ENCODE data around the gene HNRNPA0. TPM values are rescaled to one million over a fixed set of nuclear protein-coding genes. Genes with fewer than 3 reads are reported as not detected.

HNRNPA0 gene
- total RNA-seq, 1 donor from 2014 or later = 12.1 TPM

GRCh38 chr5:137734962-137735554 lies 19.1 kb downstream of the HNRNPA0 start:
- intact Hi-C loops (cut with DNase I) = no loop called here
- peak; percentile 59 for ATAC-seq (ENCODE audit: poor library complexity)
- DNase-seq = peak; percentile 51

- DNase-seq = no peak
- intact Hi-C loops (cut with DNase I) = no loop called here
- no peak for ATAC-seq (ENCODE audit: poor library complexity)
Observed at GRCh38 chr5:137734331-137734730, 19.8 kb downstream of the HNRNPA0 start.

- intact Hi-C loops (cut with DNase I) = no loop called here
- ATAC-seq (ENCODE audit: poor library complexity) (no peak), DNase-seq (no peak)
Observed at GRCh38 chr5:137733922-137734321, 20.2 kb downstream of the HNRNPA0 start.

- ATAC-seq (ENCODE audit: poor library complexity) (no peak), DNase-seq (no peak)
- intact Hi-C loops (cut with DNase I) = no loop called here
Observed at GRCh38 chr5:137733006-137733405, 21.2 kb downstream of the HNRNPA0 start.

- intact Hi-C loops (cut with DNase I) = no loop called here
- no peak for ATAC-seq (ENCODE audit: poor library complexity)
Observed at GRCh38 chr5:137731176-137731575, 23.0 kb downstream of the HNRNPA0 start.

GRCh38 chr5:137730336-137730735 lies 23.8 kb downstream of the HNRNPA0 start:
- intact Hi-C loops (cut with DNase I) = no loop called here
- no peak for ATAC-seq (ENCODE audit: poor library complexity)
- no peak for DNase-seq

More at GRCh38 chr5:137731176-137731575, 23.0 kb downstream of the HNRNPA0 start:
- DNase-seq = no peak

- ATAC-seq (ENCODE audit: poor library complexity) = no peak
- intact Hi-C loops (cut with DNase I) = no loop called here
- DNase-seq = no peak
Observed at GRCh38 chr5:137728048-137728447, 26.1 kb downstream of the HNRNPA0 start.

- DNase-seq = no peak
- intact Hi-C loops (cut with DNase I) = no loop called here
- no peak for ATAC-seq (ENCODE audit: poor library complexity)
Observed at GRCh38 chr5:137727623-137728022, 26.5 kb downstream of the HNRNPA0 start.

GRCh38 chr5:137724251-137724650 lies 29.9 kb downstream of the HNRNPA0 start:
- DNase-seq = no peak
- no peak for ATAC-seq (ENCODE audit: poor library complexity)
- intact Hi-C loops (cut with DNase I) = no loop called here

GRCh38 chr5:137718611-137719010 lies 35.6 kb downstream of the HNRNPA0 start:
- intact Hi-C loops (cut with DNase I) = no loop called here
- ATAC-seq (ENCODE audit: poor library complexity) (no peak), DNase-seq (no peak)

- ATAC-seq (ENCODE audit: poor library complexity) (no peak), DNase-seq (no peak)
- intact Hi-C loops (cut with DNase I) = no loop called here
Observed at GRCh38 chr5:137716337-137716736, 37.8 kb downstream of the HNRNPA0 start.

GRCh38 chr5:137715456-137715855 lies 38.7 kb downstream of the HNRNPA0 start:
- intact Hi-C loops (cut with DNase I) = no loop called here
- DNase-seq (no peak), ATAC-seq (ENCODE audit: poor library complexity) (no peak)

GRCh38 chr5:137714946-137715345 lies 39.2 kb downstream of the HNRNPA0 start:
- DNase-seq (no peak), ATAC-seq (ENCODE audit: poor library complexity) (no peak)
- intact Hi-C loops (cut with DNase I) = no loop called here

GRCh38 chr5:137714494-137714893 lies 39.7 kb downstream of the HNRNPA0 start:
- ATAC-seq (ENCODE audit: poor library complexity) = no peak
- intact Hi-C loops (cut with DNase I) = no loop called here
- no peak for DNase-seq

- DNase-seq (no peak), ATAC-seq (ENCODE audit: poor library complexity) (no peak)
- intact Hi-C loops (cut with DNase I) = no loop called here
Observed at GRCh38 chr5:137712139-137712667, 42.0 kb downstream of the HNRNPA0 start.

GRCh38 chr5:137710086-137710485 lies 44.1 kb downstream of the HNRNPA0 start:
- intact Hi-C loops (cut with DNase I) = no loop called here
- DNase-seq (no peak), ATAC-seq (ENCODE audit: poor library complexity) (no peak)

- ATAC-seq (ENCODE audit: poor library complexity) (peak; percentile 48), DNase-seq (no peak)
- intact Hi-C loops (cut with DNase I) = no loop called here
Observed at GRCh38 chr5:137708796-137709559, 45.2 kb downstream of the HNRNPA0 start.

GRCh38 chr5:137708062-137708461 lies 46.1 kb downstream of the HNRNPA0 start:
- intact Hi-C loops (cut with DNase I) = no loop called here
- DNase-seq = no peak
- peak; percentile 67 for ATAC-seq (ENCODE audit: poor library complexity)

GRCh38 chr5:137706841-137707240 lies 47.3 kb downstream of the HNRNPA0 start:
- intact Hi-C loops (cut with DNase I) = no loop called here
- ATAC-seq (ENCODE audit: poor library complexity) = no peak
- DNase-seq = no peak

- no peak for DNase-seq
- no peak for ATAC-seq (ENCODE audit: poor library complexity)
- intact Hi-C loops (cut with DNase I) = no loop called here
Observed at GRCh38 chr5:137705106-137705505, 49.1 kb downstream of the HNRNPA0 start.
